ENCODE results near the gene SMIM29. TPM values are rescaled to one million over a fixed set of nuclear protein-coding genes. Genes with fewer than 3 reads are reported as not detected.

SMIM29 gene
- total and polyA plus RNA-seq, 12 donors: 16.0 to 78.2 (median 25.4) TPM

DNA sequence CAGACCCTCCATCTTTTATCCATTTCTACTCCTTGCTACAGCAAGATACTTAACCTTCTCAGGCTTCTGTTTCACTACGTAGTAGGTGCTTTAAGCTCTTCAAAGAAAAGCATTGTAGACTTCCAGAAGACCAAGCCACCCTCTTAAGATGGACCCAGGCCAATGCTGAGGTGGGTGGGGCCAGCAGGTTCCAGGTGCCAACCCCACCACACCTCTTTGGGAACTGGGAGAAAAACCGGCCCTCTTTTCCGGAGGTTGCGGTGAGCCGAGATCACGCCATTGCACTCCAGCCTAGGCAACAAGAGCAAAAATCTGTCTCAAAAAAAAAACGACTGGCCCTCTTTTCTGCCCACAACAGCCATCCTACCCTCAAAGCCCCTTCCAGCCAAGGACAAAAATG, 22.7 kb downstream of the SMIM29 start:
- Histone ChIP-seq H3K4me3 (no peak overlapping the region), H3K36me3 (no peaks in the 10 kb centered on the region), H3K4me1 (peaks cover 0 to 33% (median 13%) of the 10 kb centered on the region in 9 donors), H3K27me3 (no peaks in the 10 kb centered on the region), H3K27ac (no peak overlapping the region), H3K9me3 (no peaks in the 10 kb centered on the region)
- TF ChIP-seq, protein P1, sequence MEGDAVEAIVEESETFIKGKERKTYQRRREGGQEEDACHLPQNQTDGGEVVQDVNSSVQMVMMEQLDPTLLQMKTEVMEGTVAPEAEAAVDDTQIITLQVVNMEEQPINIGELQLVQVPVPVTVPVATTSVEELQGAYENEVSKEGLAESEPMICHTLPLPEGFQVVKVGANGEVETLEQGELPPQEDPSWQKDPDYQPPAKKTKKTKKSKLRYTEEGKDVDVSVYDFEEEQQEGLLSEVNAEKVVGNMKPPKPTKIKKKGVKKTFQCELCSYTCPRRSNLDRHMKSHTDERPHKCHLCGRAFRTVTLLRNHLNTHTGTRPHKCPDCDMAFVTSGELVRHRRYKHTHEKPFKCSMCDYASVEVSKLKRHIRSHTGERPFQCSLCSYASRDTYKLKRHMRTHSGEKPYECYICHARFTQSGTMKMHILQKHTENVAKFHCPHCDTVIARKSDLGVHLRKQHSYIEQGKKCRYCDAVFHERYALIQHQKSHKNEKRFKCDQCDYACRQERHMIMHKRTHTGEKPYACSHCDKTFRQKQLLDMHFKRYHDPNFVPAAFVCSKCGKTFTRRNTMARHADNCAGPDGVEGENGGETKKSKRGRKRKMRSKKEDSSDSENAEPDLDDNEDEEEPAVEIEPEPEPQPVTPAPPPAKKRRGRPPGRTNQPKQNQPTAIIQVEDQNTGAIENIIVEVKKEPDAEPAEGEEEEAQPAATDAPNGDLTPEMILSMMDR (IDR thresholded peaks at IDR 0.05): no peak
- intact Hi-C loops (cut with DNase I): no loop called here
- ATAC-seq: no peak
- no peak for DNase-seq
- WGBS, 2 donors: 81 to 86% methylated on average over 7 of the region's 7 CpGs

DNA sequence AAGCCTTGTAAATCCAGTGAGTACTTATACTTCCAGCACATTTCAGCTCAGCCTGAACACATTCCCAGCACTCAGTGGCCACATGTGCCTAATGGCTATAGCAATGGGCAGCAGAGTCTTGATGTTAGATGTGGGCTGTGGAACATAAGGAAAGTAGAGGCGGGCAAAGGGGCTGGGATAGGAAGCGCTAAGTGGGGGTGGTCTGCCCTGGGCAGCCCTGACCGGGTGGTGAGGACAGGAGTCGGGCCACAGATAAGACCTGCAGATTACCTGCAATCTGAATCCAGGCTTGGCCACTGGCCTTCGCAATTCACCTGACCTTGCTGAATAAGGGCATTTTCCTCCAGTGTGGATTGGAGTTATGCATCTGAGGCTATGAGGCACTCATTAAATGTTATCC, 23.3 kb downstream of the SMIM29 start:
- Histone ChIP-seq H3K4me1 (peaks cover 0 to 28% (median 13%) of the 10 kb centered on the region in 9 donors), H3K27me3 (no peaks in the 10 kb centered on the region), H3K27ac (no peak overlapping the region), H3K9me3 (no peaks in the 10 kb centered on the region), H3K4me3 (no peak overlapping the region), H3K36me3 (no peaks in the 10 kb centered on the region)
- TF ChIP-seq, protein P1 (IDR thresholded peaks at IDR 0.05): no peak
- no peak for DNase-seq
- 91 to 95% methylated on average over 5 of the region's 5 CpGs for WGBS, 2 donors
- intact Hi-C loops (cut with DNase I): loop anchor here in 1 of 10 donors (2.0 kb wide), 1 partner anchor 23 kb away; the partner anchor contains the start of gene SMIM29
- no peak for ATAC-seq

GRCh38 chr6:34223956-34224940, 24.6 kb downstream of the SMIM29 start:
- Histone ChIP-seq H3K9me3 (no peaks in the 10 kb centered on the region), H3K36me3 (no peaks in the 10 kb centered on the region), H3K4me3 (peak overlapping the region; percentile 35 to 91 (median 70)), H3K27me3 (no peaks in the 10 kb centered on the region), H3K4me1 (peaks cover 0 to 27% (median 13%) of the 10 kb centered on the region in 9 donors), H3K27ac (peak overlapping the region; percentile 48 to 94 (median 90))
- TF ChIP-seq, protein P1 (IDR thresholded peaks at IDR 0.05): no peak
- intact Hi-C loops (cut with DNase I): loop anchor here in 2 of 10 donors (1.0 to 2.0 kb wide), 2 partner anchors 12 to 25 kb away; partner anchors contain the start of genes HMGA1 (in 1 of the 2) and SMIM29 (in 1 of the 2)
- 3% methylated on average over 55 of the region's 55 CpGs for WGBS, 2 donors
- ATAC-seq (peak; percentile 97 to 99 (median 98)), DNase-seq (peak; percentile 91 to 93)

- ATAC-seq: peak in 7 of 8 donors; percentile 3 to 49 (median 29)
- DNase-seq: no peak
- TF ChIP-seq, protein P1 (IDR thresholded peaks at IDR 0.05): no peak
Observed at GRCh38 chr6:34223381-34223955, 25.3 kb downstream of the SMIM29 start.

More at GRCh38 chr6:34223381-34223955, 25.3 kb downstream of the SMIM29 start:
- Histone ChIP-seq H3K9me3 (no peaks in the 10 kb centered on the region), H3K4me3 (peak overlapping the region in 9 of 10 donors; percentile 25 to 91 (median 70)), H3K4me1 (peaks cover 0 to 27% (median 13%) of the 10 kb centered on the region in 9 donors), H3K27me3 (no peaks in the 10 kb centered on the region), H3K27ac (peak overlapping the region in 9 of 10 donors; percentile 45 to 94 (median 89)), H3K36me3 (no peaks in the 10 kb centered on the region)
- intact Hi-C loops (cut with DNase I): no loop called here
- WGBS, 2 donors: 18 to 21% methylated on average over 16 of the region's 16 CpGs
